Hematopoietic multipotent progenitor cell (in vitro differentiated cells): ENCODE data around the gene WDR35. TPM values are rescaled to one million over a fixed set of nuclear protein-coding genes. Genes with fewer than 3 reads are reported as not detected.

ENCODE experiments used
- DNase-seq, 3 donors: peaks; one replicate each; pipeline ENCODE4 v3.0.0-alpha.2; 2011 to 2015; ENCODE audit warnings: low read depth in 2 of 3, low spot score in 2 of 3
- total RNA-seq: library from RNA; depleted of rRNA; stranded (reverse); fragments of >200 nt; gene quantifications from one replicate; pipeline ENCODE4 v1.2.3, GENCODE V29; 2012

Gene WDR35
- total RNA-seq, 1 donor = 9.2 TPM

- DNase-seq = no peak
These were observed 22.1 kb upstream of the WDR35 start for GRCh38 chr2:20012032-20012281.

DNA sequence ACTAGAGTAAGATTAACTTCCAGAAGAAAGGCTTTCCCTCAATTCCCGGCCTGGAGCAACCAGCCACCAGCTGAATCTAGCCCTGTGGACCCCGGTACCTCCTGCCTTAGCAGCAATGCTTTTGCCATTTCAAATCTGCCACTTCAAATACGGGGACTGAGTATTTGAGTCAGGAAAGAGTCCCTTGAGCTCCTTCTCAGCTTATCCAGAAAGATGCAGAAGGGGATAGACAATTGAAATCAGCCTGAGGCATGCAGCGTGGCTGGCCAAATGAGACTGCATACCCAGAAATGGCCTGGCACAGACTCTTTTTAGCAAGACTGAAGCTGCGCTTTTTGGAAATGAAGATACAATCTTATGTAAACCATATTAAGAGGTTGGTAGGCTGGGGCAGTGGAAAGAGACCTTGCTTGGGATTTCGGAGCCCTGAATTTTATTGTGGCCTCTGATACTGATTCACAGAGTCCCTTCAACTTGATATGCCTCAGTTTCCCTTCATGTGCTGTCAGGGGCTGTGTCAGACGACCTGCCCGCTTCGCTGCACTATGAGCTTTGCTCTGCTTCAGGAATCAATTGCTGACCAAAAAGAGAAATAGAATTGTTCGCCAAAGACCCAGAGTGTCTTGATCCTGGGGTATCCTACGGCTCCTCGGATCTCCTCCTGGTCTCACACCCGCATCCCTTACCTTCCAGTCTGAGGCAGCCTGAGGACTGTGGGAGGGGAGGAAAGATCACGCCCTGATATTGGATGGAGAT, 21.5 kb upstream of the WDR35 start:
- no peak for DNase-seq

GRCh38 chr2:20008703-20009102, 18.8 kb upstream of the WDR35 start:
- no peak for DNase-seq

DNA sequence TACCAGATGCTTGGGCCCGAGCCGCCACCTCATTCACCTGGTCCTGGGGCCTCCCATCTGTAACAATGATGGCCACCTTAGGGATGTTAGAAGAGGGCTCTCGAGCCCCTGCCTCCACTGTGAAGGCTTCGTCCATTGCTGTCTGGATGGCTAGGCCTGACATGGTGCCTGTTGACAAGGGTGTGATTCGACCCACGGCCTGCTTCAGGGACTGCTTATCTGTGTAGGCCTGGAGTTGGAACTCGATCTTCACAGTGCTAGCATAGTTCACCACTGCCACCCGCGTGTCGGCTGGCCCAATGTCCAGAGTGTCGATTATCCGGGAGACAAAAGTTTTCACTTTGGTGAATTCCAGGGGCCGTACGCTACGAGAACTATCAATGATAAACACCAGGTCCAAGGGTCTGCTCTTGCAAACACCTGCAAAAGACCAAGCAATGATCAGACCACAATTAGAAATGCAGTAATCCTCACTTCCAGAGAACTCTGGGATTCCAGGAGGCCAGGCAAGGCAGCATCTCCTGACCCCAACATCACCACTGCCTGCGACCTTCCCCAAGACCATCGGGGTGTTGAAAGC, 16.1 kb upstream of the WDR35 start:
- DNase-seq = no peak

- no peak for DNase-seq
These were observed 15.2 kb upstream of the WDR35 start for GRCh38 chr2:20005067-20005627.

DNA sequence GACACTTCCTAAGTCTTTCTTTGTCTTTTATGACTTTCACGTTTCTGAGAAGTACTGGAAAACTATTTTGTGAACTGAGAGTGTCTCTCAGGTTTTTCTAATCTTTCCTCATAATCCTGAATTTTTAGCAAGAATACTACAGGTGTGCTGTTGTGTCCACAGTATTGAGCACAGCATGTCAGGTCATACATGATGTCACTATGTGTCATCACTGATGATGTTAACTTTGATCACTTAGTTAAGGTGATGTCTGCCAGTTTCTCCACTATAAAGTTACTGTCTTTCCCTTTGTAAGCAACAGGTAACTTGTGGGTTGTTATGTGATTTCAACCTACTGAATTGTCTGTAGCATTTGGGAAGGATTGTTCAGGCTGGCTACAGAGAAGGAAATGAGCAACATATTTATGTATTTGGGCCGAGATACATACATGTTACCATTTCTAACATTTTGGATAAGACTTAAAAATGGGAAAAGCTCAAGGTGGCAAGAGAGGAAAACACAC, 11.5 kb upstream of the WDR35 start:
- no peak for DNase-seq

- no peak for DNase-seq
These were observed 3.8 kb upstream of the WDR35 start for GRCh38 chr2:19993731-19994130.

- no peak for DNase-seq
These were observed 2.0 kb upstream of the WDR35 start for GRCh38 chr2:19991895-19992294.

DNA sequence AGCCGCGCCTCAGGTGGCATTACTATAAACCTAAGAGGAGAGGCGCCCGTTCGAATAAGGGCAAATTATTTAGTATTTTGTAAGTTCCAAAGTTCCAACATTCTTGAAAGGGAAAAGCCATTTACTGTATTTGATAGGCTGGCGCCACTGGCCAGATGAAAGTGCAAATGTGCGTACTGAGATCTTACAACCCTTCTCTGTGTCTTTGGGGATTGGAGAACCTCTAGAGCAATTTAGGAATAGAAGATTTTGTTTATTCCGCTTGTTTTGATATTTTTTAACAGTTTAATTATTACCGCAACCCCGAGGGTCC, 467 bp upstream of the WDR35 start:
- peak in 1 of 3 donors; percentile 16 for DNase-seq

DNA sequence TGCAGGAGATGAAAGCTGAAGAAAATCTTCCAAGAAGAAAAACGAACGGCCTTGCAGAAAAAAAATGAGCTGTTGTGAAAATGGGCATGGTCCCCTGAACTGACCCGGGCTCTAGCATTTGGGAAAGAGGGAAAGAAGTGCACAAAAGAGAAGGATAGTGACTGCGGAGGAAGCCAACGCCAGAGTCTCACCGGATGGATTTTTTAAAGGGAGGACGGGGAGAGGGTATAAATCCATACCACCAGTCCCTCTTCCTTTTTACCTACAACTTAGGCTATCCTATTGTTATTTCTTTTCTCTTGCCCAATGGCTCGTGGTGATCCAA, 601 bp downstream of the WDR35 start:
- DNase-seq = no peak

GRCh38 chr2:19988600-19988999, 1.3 kb downstream of the WDR35 start:
- DNase-seq = no peak

DNA sequence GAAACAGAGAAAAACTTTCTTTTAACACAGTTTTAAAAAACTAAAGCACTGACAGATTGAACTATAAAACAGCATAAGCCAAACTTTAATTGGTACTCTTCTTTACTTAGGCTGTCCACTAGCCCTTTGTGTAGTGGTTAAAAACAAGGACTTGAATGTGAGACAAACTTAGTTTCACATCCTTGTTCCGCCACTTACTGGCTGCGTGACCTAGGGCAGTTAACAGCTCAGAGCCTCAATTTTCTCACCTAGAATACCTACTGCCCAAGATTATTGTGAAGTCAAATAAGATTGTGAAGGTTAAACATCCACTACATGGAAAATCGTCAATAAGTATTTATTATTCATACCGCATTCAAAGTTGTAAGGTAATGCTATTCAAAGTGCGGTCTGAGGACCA, 2.0 kb downstream of the WDR35 start:
- no peak for DNase-seq

DNA sequence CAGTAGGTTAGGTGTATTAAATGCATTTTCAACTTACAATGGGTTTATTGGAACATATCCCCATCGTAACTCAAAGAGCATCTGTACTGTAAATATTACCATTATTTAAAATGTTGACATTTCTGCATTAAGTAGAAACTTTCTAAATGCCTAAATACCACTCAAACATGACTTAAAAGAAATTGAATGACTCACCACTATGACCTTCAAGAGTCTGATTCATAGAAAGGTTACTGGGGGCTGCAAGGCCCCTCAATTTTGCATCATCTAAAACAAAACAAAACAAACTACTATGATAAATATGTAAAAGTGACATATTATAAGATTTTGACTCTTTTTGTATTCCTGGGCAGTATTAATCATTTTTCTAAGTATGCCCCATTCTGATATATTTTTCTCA, 7.6 kb downstream of the WDR35 start:
- DNase-seq = no peak

DNA sequence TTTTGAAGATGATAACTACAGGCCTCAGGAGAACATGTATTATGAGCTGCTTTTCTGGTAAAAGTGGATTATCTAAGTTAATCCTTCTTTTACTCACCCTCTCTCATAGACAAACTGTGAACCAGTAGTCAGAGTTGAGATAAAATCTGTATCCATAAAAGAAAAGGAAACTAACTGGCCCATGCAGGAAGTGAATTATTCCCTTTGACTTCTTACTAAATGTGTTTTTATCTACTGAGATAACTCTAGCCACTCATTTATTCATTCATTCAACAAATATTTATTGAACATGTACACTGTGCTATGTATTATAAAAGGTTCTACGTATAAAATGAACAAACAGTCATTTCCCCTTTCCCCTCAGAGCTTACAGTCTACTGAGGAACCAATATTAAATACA, 10.0 kb downstream of the WDR35 start:
- no peak for DNase-seq

DNA sequence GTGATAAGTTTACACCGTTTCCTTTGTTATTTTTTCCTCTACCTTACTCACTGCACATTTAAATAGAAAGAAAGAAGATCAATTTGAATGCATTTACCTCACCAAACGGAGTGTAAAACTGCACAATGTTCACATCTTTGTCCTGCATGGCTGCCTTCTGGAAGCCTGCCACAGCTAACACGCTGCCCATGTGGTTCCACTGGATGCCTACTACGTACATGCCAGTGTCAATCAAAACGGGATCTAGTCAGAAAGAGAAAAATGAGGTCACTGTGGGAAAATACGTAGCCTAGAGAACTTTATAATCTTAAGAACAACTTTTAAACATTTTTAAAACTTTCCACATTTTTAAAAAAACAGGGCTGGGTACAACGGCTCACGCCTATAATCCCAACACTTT, 16.4 kb downstream of the WDR35 start:
- DNase-seq = no peak

- DNase-seq = peak in 2 of 3 donors; percentile 69 to 88
These were observed 18.2 kb downstream of the WDR35 start for GRCh38 chr2:19971691-19972090.

DNA sequence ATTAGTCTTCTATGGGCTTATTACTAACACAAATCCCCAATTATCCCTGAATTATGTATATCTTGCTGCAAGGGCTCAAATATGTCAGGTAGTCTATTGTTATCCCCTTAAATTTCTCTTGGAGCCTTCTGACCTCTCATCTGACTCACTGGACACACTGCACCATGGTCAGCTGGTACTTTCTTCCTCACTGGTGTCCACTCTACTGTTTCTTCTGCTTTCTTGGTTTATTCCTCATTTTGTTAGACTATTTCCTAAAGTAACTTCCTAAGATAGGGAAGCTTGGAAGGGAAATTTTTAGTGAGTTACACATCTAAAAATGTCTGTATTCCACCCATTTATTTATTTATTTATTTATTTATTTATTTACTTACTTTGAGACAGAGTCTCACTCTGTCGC, 26.5 kb downstream of the WDR35 start:
- DNase-seq = no peak

- DNase-seq = peak; percentile 9 to 85 (median 77)
These were observed 34.1 kb downstream of the WDR35 start for GRCh38 chr2:19955544-19956422.

DNA sequence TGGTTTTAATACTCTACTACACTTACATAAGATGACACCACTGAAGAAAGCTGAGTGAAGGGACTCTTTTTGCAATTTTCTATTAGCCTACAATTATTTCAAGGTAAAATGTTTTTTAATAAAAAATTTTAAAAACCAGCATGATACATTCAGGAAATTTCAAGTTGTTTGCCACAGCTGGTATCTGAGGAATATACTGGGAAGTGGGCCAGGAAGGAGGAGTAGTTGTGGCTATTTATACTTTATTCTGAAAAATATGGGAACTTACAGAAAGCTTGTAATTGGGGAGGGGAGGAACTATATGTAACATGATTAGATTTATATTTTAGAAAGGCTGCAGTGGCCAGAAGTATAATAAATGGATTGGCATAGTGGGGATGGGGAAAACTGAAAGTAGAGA, 40.8 kb downstream of the WDR35 start:
- DNase-seq = no peak

DNA sequence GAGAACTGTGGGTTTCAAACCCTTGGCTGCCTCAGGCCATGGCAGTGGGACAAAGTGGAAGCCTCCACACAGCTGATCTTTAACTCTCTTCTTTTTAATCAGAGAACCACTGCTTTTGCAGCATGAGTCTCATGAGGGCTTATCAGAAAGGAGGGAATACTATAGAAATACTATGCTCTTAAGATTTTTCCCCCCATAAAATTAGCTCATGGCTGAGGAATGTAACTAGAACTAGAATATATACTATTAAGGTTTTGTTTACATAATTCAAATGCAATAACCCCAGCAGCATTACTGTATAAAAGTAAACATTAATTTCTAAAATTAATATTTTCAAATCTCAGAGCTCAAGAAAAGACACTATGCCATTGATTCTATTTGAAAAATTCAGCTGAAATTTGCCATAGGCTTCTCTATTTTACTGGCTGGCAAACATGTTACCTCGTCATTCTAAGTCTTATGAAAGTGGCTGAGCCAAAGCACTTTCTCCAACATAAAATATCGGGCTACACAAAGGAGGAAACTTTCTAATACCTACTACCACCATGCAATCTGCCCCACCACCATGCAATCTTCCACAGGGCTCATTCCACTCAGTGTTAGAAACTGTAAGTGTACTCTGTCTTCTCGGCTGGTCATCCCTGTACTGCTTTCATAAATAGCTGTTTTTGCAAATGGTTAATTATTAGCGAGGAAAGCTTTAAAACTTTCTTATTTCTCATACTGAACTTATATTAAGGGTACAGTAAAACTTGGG, 42.5 kb downstream of the WDR35 start:
- no peak for DNase-seq

DNA sequence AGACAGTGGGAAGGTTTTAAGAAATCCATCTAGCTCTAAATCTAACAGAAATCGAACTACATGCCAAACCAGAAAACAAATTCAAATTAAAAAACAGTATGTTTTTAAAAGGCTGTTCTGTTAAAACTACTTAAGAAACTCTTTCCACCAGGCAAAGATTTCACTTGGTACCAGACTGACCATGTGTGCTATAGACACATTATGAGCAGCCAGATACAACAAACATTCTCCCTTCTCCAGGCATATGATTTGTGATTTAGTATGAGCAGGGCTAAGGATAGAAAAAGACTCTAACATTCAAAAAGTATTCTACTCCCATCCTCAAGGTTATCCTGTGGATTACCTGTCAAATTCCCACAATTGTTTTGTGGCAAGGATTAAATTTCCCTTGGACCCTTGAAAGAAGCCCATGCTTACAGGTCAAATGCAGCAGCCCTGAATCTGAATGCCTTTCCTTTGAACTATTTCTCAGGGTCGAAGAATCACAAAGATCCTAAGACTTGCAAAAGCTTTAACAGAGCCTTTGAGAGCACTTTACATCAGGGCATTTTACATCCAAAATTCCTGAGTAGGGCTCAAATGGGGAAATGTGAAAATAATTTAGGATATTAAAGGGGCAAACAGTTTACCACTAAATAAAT, 45.6 kb downstream of the WDR35 start:
- no peak for DNase-seq
